IMR-90 (cell line): ENCODE results near the gene GCNA. TPM values are rescaled to one million over a fixed set of nuclear protein-coding genes. Genes with fewer than 3 reads are reported as not detected.

ENCODE experiments used
- ATAC-seq: fragments of 200-7000 bp; cut with Tn5 transposase; 2 replicates; pipeline ENCODE4 v1.9.1; 2020; ENCODE audit warnings: low read depth, mild to moderate bottlenecking, moderate library complexity
- BruUV-seq: library from RNA; stranded (reverse); fragments of 400-500 nt; replicated peaks from 2 replicates; lab custom pipeline; 2021; lab: Mats Ljungman, UMichigan
- CTCF ChIA-PET: fragments of 300-600 bp; formaldehyde crosslinking; extraction: SDS; loops from one replicate; lab custom pipeline; 2021; ENCODE audit warnings: antibody characterized with exemption; lab: Yijun Ruan, JAX
- POLR2A ChIA-PET: fragments of 300-600 bp; sonication (Branson Sonifier 250); formaldehyde crosslinking; loops from one replicate; lab custom pipeline; 2022; ENCODE audit warnings: antibody characterized with exemption; ENCODE audit not compliant: unreplicated experiment; lab: Charles Lee
- DNase-seq: peaks from one replicate; pipeline ENCODE4 v3.0.0; 2013
- H2AFZ ChIP-seq: replicated peaks from 2 replicates; pipeline ENCODE3; 2013; ENCODE audit warnings: low read length, mild to moderate bottlenecking; ENCODE audit not compliant: poor library complexity
- H2AK5ac ChIP-seq: 2 replicates; pipeline ENCODE4 v1.6.1; 2013; ENCODE audit warnings: low read depth, low read length, inconsistent platforms
- H2AK9ac ChIP-seq: replicated peaks from 2 replicates; pipeline ENCODE3; 2013; ENCODE audit warnings: mild to moderate bottlenecking, low read depth, low read length, moderate library complexity; ENCODE audit not compliant: poor library complexity
- H2BK120ac ChIP-seq: 2 replicates; pipeline ENCODE4 v1.6.1; 2013; ENCODE audit warnings: low read depth, low read length, inconsistent platforms
- H2BK15ac ChIP-seq: 3 replicates; pipeline ENCODE4 v1.6.1; 2013; ENCODE audit warnings: low read depth, low read length, inconsistent platforms
- H2BK20ac ChIP-seq: 2 replicates; pipeline ENCODE4 v1.6.1; 2013; ENCODE audit warnings: low read depth, mild to moderate bottlenecking, inconsistent platforms, low read length, moderate library complexity
- H2BK5ac ChIP-seq: 2 replicates; pipeline ENCODE4 v1.6.1; 2013; ENCODE audit warnings: mild to moderate bottlenecking, low read depth, low read length, inconsistent platforms; ENCODE audit not compliant: poor library complexity, severe bottlenecking
- H3K14ac ChIP-seq: replicated peaks from 2 replicates; pipeline ENCODE4 v1.6.1; 2013; ENCODE audit warnings: low read depth, low read length, inconsistent platforms
- H3K18ac ChIP-seq: 2 replicates; pipeline ENCODE4 v1.6.1; 2013; ENCODE audit warnings: low read depth, low read length, control low read depth
- H3K23ac ChIP-seq: 2 replicates; pipeline ENCODE4 v1.6.1; 2013; ENCODE audit warnings: low read depth, low read length, inconsistent platforms
- H3K27ac ChIP-seq: 2 replicates; pipeline ENCODE4 v1.5.1; 2013; ENCODE audit warnings: mild to moderate bottlenecking, control low read depth, low read length; ENCODE audit not compliant: insufficient read depth
- H3K27me3 ChIP-seq: 2 replicates; pipeline ENCODE4 v1.6.1; 2013; ENCODE audit warnings: low read length; ENCODE audit not compliant: control insufficient read depth, insufficient read depth
- H3K36me3 ChIP-seq: 2 replicates; pipeline ENCODE4 v1.6.1; 2013; ENCODE audit warnings: low read length, mixed read lengths; ENCODE audit not compliant: control insufficient read depth, insufficient read depth
- H3K4ac ChIP-seq: 2 replicates; pipeline ENCODE4 v1.6.1; 2013; ENCODE audit warnings: low read depth, low read length, inconsistent platforms
- H3K4me1 ChIP-seq: 2 replicates; pipeline ENCODE4 v1.6.1; 2013; ENCODE audit warnings: low read length, mixed read lengths; ENCODE audit not compliant: control insufficient read depth, insufficient read depth
- H3K4me2 ChIP-seq: 2 replicates; pipeline ENCODE4 v1.6.1; 2013; ENCODE audit warnings: low read depth, mild to moderate bottlenecking, control low read depth, low read length, moderate library complexity
- H3K4me3 ChIP-seq: 2 replicates; pipeline ENCODE4 v1.5.1; 2013; ENCODE audit warnings: low read depth, mild to moderate bottlenecking, control low read depth, low read length, moderate library complexity; ENCODE audit not compliant: insufficient read depth
- H3K56ac ChIP-seq: 2 replicates; pipeline ENCODE4 v1.6.1; 2013; ENCODE audit warnings: low read length, inconsistent platforms; ENCODE audit not compliant: insufficient read depth; ENCODE audit errors: extremely low read depth
- H3K79me1 ChIP-seq, 2 experiments: 2 replicates each; pipeline ENCODE4 v1.6.1; 2013; ENCODE audit warnings: low read length in 2 of 2, inconsistent platforms in 1 of 2, low read depth in 1 of 2
- H3K9ac ChIP-seq: 2 replicates; pipeline ENCODE4 v1.6.1; 2013; ENCODE audit warnings: low read depth, low read length, control low read depth
- H3K9me1 ChIP-seq: 2 replicates; pipeline ENCODE4 v1.6.1; 2013; ENCODE audit warnings: low read length, inconsistent platforms; ENCODE audit not compliant: insufficient read depth
- H3K9me3 ChIP-seq: 2 replicates; pipeline ENCODE4 v1.6.1; 2013; ENCODE audit warnings: low read length; ENCODE audit not compliant: control insufficient read depth, insufficient read depth
- H4K20me1 ChIP-seq: 2 replicates; pipeline ENCODE4 v1.6.1; 2013; ENCODE audit warnings: low read length, inconsistent platforms; ENCODE audit not compliant: insufficient read depth
- H4K5ac ChIP-seq: 2 replicates; pipeline ENCODE4 v1.6.1; 2013; ENCODE audit warnings: mild to moderate bottlenecking, low read depth, low read length, control low read depth
- H4K8ac ChIP-seq, 2 experiments: 2 replicates each; pipeline ENCODE4 v1.6.1; 2013; ENCODE audit warnings: low read depth in 2 of 2, low read length in 2 of 2, control low read depth in 1 of 2, inconsistent platforms in 1 of 2
- H4K91ac ChIP-seq: 2 replicates; pipeline ENCODE4 v1.6.1; 2013; ENCODE audit warnings: low read depth, low read length, inconsistent platforms; ENCODE audit not compliant: insufficient read depth
- BHLHE40 ChIP-seq: fragments of 150-350 bp; IDR thresholded peaks from 2 replicates; pipeline ENCODE4 v1.6.1; 2016; ENCODE audit warnings: mild to moderate bottlenecking, low read depth, low read length
- CEBPB ChIP-seq: IDR thresholded peaks from 2 replicates; pipeline ENCODE4 v1.6.1; 2012; ENCODE audit warnings: low read depth, low read length, improper control_type of control experiment
- ELK1 ChIP-seq: fragments of 150-350 bp; IDR thresholded peaks from 2 replicates; pipeline ENCODE4 v1.6.1; 2016; ENCODE audit warnings: low read depth, mild to moderate bottlenecking, low read length, moderate library complexity, borderline replicate concordance
- MXI1 ChIP-seq: IDR thresholded peaks from 2 replicates; pipeline ENCODE4 v1.6.1; 2012; ENCODE audit warnings: low read depth, mild to moderate bottlenecking, low read length, moderate library complexity, borderline replicate concordance
- NFE2L2 ChIP-seq: fragments of 150-350 bp; IDR thresholded peaks from 2 replicates; pipeline ENCODE4 v1.6.1; 2016; ENCODE audit warnings: low read depth, mild to moderate bottlenecking, low read length
- POLR2A ChIP-seq: IDR thresholded peaks from 2 replicates; pipeline ENCODE4 v1.6.1; 2012; ENCODE audit warnings: mild to moderate bottlenecking, low read depth, low read length
- RAD21 ChIP-seq: IDR thresholded peaks from 2 replicates; pipeline ENCODE4 v1.6.1; 2012; ENCODE audit warnings: low read length, improper control_type of control experiment
- RCOR1 ChIP-seq: IDR thresholded peaks from 2 replicates; pipeline ENCODE4 v1.6.1; 2012; ENCODE audit warnings: mild to moderate bottlenecking, low read length, improper control_type of control experiment; ENCODE audit not compliant: insufficient replicate concordance
- RFX5 ChIP-seq: IDR thresholded peaks from 2 replicates; pipeline ENCODE4 v1.8.0; 2012; ENCODE audit warnings: low read depth, mild to moderate bottlenecking, low read length, moderate library complexity
- SMC3 ChIP-seq: fragments of 150-350 bp; IDR thresholded peaks from 2 replicates; pipeline ENCODE4 v1.6.1; 2016; ENCODE audit warnings: low read depth, mild to moderate bottlenecking, antibody characterized with exemption, low read length, moderate library complexity
- USF2 ChIP-seq: fragments of 150-350 bp; IDR thresholded peaks from 2 replicates; pipeline ENCODE4 v1.6.1; 2017; ENCODE audit warnings: mild to moderate bottlenecking, antibody characterized with exemption, low read length, low read depth
- WGBS, 2 experiments: methylation state at CpG; one replicate each; pipeline versions ENCODE4 v1.1.5 to v1.1.7; 2013; ENCODE audit warnings: missing lambda C conversion rate in 2 of 2; ENCODE audit not compliant: insufficient read length in 1 of 2; ENCODE audit errors: extremely low coverage in 2 of 2; 5-methylcytosine and 5-hydroxymethylcytosine counted together
- dilution Hi-C: fragments of 300-500 bp; cut with HindIII; formaldehyde crosslinking; loops from one replicate; pipeline ENCODE4 v1.14.3; 2018; ENCODE audit warnings: low sequenced_read_pairs; ENCODE audit not compliant: unreplicated experiment
- in situ Hi-C: fragments of 300-500 bp; cut with MboI; formaldehyde crosslinking; loops from 3 replicates; pipeline ENCODE4 v1.14.3; 2019; ENCODE audit warnings: low sequenced_read_pairs, inconsistent platforms, mixed read lengths
- intact Hi-C: fragments of 100-400 bp; cut with micrococcal nuclease; formaldehyde crosslinking; loops from 2 replicates; pipeline ENCODE4 v1.10.0; 2022
- polyA plus RNA-seq, 3 experiments: library from polyadenylated mRNA; depleted of rRNA; stranded (reverse); fragments of >200 nt; gene quantifications; 2 replicates each; pipeline ENCODE4 v1.2.3, GENCODE V29; 2012; ENCODE audit warnings: low replicate concordance in 1 of 3
- total RNA-seq: library from RNA; depleted of rRNA; stranded (reverse); fragments of >200 nt; gene quantifications from 2 replicates; pipeline ENCODE4 v1.2.3, GENCODE V29; 2012

Gene GCNA
- total and polyA plus RNA-seq, 2 of the 4 experiments (the other 2 are of a cell fraction): 0.90 to 1.3 TPM

- H3K4ac ChIP-seq: no peak overlapping the region
- H3K79me1 ChIP-seq: no peaks in the 10 kb centered on the region
- H2BK120ac ChIP-seq: no peak overlapping the region
- BruUV-seq: no TSS peak
- no peak overlapping the region for H3K4me2 ChIP-seq
- H3K4me1 ChIP-seq: no peaks in the 10 kb centered on the region
- no peak overlapping the region for H2AFZ ChIP-seq
- no peak overlapping the region for H2AK5ac ChIP-seq
- no peaks in the 10 kb centered on the region for H3K9me1 ChIP-seq
- no peak overlapping the region for H2BK20ac ChIP-seq
- in situ Hi-C loops (loop anchor here (25.0 kb wide), 1 partner anchor 867 kb away; no protein-coding TSS in a partner anchor), intact Hi-C loops (no loop called here), dilution Hi-C loops (no loop called here)
- no peak overlapping the region for H2AK9ac ChIP-seq
- no peak for TF ChIP-seq MXI1
- TF ChIP-seq SMC3: no peak
- TF ChIP-seq CEBPB: no peak
- TF ChIP-seq ELK1: no peak
- no peak for TF ChIP-seq BHLHE40
- TF ChIP-seq USF2: no peak
- TF ChIP-seq RFX5: no peak
- no peak for TF ChIP-seq NFE2L2
- TF ChIP-seq RAD21: no peak
- TF ChIP-seq POLR2A: no peak
- TF ChIP-seq RCOR1: no peak
- no peak for DNase-seq
- H4K20me1 ChIP-seq: no peaks in the 10 kb centered on the region
- no peak overlapping the region for H2BK5ac ChIP-seq
- no peak overlapping the region for H3K14ac ChIP-seq
- no peak overlapping the region for H3K4me3 ChIP-seq
- ATAC-seq: no peak
- no peak overlapping the region for H3K27ac ChIP-seq
- no peaks in the 10 kb centered on the region for H3K9me3 ChIP-seq
- H3K9ac ChIP-seq: no peak overlapping the region
- no peak overlapping the region for H4K5ac ChIP-seq
- H3K36me3 ChIP-seq: no peaks in the 10 kb centered on the region
- H3K23ac ChIP-seq: no peak overlapping the region
- CTCF ChIA-PET: no interaction called here
- POLR2A ChIA-PET: no interaction called here
- no peak overlapping the region for H4K91ac ChIP-seq
- no peak overlapping the region for H4K8ac ChIP-seq
- H3K27me3 ChIP-seq: peaks cover 6% of the 10 kb centered on the region
- no peak overlapping the region for H3K56ac ChIP-seq
- no CpG with 5 or more reads among the region's 2 CpGs for WGBS, 2 experiments
- H3K18ac ChIP-seq: no peak overlapping the region
- H2BK15ac ChIP-seq: no peak overlapping the region
Measured at GRCh38 chrX:71629467-71629866, 51.2 kb downstream of the GCNA start.
